ENCODE data around the gene FBXL5.

GRCh38 chr4:15656038-15656470 lies 897 bp upstream of the FBXL5 start:
- no peak for TF ChIP-seq POLR2A (IDR thresholded peaks at IDR 0.05)
- no peak for TF ChIP-seq CTCF (IDR thresholded peaks at IDR 0.05)

All from thyroid gland (tissue), 4 donors.